ENCODE measurements around the gene ABCG5.

ABCG5 gene

DNA sequence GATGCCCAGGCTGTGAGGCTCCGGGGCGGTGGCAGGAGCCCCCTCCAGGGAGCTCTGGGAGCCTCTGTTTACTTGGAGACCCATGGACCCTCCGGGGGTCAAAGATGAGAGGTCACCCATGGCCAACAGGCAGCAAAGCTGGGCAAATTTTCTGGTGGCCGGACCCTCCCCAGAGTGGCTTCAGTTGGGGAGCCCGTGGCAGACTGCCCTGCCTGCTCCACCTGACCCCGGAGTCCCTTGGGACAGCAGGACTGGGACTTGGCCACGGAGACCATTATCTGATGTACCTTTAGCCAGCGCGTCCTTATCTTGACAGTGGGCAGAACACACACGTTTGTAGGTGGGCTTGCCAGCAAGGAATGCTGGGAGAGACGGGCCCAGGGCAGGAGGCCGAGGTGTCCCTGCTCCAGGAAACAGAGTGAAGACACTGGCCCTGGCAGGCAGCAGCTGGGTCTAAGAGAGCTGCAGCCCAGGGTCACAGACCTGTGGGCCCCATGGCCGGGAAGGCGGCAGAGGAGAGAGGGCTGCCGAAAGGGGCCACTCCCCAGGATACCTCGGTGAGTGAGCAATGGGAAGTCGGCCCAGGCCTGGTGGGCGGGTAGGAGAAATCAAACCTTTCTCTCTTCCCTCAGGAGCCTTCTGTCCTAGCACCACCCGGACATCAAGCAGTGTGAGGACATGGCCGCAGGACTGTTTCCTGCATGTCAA lies at the start of gene ABCG5, which contains the start of gene ABCG8:
Gene ABCG5, minus strand, starts transcription at position 280 of the 708 bp plus-strand sequence. Its CDS starts 160 bp downstream, at position 120.
Gene ABCG8, plus strand, starts transcription at position 412 of the 708 bp plus-strand sequence. Its CDS starts 83 bp downstream, at position 495.
- DNase-seq, result no peak

GRCh38 chr2:43887176-43887575 lies 48.5 kb upstream of the ABCG5 start:
- DNase-seq, result no peak

DNA sequence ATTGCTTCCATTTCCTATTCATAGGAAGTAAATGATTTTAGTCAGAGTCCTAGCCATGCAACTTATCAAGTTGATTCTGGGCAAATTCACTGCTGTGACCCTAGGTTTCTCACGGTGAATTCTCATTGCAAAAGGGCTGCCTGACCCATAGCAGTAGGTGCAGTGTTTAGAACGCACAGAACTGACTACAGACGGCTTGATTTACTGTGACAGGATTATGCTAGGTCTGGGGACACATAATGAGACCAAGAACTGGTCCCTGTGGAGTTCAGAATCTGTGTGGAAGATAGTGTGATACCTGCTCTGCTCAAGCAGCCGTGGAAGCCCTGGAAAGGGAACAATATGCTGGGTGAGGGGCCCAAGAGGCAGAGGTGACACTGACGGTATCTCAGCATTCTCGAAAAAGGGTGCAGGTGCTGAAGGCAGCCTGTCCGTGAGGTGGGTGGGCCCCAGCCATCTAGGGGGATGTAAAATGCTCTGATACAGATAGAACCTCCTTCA lies 46.5 kb upstream of the ABCG5 start:
- no peak for DNase-seq

- no peak for DNase-seq
These were observed 46.0 kb upstream of the ABCG5 start for GRCh38 chr2:43884689-43885088.

DNA sequence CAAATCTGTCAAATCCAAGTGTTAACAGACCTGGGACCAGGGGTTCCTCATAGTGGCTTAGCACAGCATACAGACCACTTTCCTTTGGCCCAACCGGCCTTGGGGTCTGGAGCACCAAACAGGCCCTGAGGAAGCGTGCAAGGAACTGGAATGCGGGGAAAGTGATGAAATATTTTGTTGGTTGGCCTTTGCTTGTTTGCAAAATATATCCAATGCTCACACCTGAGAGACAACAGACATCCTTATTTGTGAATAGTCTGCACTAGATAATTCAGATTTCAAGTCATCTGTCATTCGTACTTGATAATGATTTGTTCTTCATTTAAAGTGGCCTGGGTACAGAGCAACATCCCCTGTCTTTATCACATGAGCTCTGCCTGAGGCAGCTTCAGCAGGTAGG lies 43.7 kb upstream of the ABCG5 start:
- DNase-seq, result no peak

DNA sequence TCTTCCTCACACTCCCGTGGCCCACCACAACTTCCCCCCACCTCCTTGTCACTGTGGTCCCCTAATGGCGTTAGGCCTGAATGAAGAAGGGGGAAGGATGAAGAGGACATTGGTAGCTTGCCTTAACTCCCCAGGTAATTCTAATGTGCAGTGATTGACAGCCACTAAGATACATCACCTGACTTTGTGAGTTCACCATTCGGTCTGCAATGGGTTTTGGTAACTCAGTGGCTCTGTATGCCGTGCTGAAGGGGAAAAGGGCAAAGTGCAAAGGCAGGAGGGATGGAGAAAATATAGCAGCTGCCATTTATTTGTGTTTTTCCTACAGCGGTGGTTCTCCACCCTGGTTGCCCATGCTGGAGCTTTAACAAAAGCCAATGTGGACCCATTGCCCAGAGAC lies 42.3 kb upstream of the ABCG5 start:
- DNase-seq, result no peak

DNA sequence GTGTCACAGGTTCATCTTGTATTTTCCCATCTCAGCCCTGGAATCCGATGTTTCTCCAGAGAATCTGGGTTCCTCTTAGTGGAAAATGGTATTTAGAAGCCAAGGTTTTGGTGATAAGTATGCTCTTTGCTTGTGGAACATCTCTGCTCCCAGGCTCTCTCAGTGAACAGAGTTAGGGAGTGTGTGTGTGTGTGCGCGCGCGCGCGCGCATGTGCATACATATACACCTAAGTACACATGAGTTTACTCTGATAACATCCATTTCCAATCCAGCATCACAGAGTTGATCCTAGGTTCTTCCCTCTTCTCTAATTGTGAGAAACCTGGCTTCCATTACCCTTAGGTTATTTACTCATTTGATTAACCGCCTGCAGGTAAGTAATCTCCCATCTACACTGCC lies 41.8 kb upstream of the ABCG5 start:
- no peak for DNase-seq

DNA sequence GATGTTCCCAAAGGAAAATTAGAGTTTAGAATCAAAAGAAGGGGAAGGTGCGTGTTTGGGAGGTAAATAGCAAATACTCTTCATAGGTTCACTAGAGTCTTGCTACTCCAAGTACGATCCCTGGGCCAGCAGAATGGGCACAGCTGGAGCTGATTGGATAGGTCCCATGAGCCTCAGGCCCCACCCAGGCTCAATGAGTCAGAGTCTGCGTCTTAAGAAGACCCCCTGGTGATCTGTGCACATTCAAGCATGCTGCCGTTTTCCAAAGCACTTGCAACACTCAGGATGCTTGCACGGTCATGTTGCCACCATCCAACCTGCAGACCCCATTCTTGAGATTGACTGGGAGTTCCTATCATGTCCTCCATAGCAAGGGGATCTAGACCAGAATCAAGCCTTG lies 40.6 kb upstream of the ABCG5 start:
- DNase-seq, result no peak

DNA sequence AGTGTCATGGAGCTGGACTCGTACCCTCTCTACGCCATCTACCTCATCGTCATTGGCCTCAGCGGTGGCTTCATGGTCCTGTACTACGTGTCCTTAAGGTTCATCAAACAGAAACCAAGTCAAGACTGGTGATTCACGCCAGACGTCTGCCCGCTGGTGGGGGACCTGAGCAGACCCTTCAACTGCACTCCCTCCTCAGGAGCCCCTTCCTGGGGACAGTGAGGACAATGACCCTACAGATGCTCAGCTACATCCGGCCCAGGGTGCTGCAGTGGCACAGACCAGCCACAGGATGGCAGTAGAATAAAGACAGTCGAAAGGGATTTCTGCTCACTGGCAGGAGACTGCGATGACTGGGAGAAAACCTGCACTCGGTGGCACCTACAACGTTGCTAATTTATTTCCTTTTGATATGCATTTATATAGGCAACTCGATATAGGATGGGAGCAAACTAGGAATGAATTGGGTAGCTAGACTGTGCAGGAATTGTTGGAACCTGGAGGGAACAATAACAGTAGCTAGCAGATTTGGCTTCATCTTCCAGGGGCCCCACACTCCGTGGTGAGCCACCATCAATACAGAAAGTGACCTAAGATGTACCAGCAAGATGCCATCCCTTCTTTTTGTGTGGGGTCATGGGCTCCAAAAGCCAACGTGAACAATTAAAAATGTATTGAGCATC lies 39.3 kb upstream of the ABCG5 start:
- DNase-seq, result peak; percentile 68

DNA sequence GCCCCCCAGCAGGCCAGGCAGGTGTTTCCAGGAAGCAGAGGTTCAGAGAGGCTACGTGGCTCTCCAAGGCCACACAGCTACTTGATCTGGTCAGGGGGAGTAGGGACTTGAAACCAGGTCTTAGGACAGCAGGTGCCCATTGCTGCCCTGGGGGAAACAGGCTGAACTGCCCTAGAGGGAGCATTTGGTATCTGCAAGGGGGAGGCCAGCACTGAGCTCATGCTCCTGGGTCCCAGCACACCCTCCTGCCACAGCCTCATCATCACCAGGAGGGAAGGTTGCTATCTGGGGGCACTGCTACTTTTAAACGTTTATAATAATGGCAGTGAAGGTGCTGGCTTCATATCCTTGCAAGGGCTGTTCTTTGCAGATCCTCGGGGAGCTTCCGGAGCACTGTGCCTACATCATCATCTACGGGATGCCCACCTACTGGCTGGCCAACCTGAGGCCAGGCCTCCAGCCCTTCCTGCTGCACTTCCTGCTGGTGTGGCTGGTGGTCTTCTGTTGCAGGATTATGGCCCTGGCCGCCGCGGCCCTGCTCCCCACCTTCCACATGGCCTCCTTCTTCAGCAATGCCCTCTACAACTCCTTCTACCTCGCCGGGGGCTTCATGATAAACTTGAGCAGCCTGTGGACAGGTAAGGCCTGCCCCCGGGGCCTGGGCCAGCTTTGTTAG lies 36.3 kb upstream of the ABCG5 start:
- no peak for DNase-seq

DNA sequence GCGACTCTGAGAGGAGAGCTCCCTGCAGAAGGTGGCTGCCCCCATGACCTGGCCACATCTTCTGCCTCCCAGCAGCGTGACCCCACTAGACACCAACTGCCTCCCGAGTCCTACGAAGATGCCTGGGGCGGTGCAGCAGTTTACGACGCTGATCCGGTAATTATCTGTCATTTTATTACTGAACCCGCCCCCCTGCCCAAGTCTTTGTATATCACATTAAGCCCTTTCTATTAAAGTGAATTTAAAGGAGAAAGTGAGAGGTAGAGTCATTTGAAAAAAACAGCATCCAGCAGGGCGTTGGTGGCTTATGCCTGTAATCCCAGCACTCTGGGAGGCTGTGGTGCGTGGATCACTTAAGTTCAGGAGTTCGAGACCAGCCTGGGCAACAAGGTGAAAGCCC lies 33.5 kb upstream of the ABCG5 start:
- DNase-seq, result no peak

DNA sequence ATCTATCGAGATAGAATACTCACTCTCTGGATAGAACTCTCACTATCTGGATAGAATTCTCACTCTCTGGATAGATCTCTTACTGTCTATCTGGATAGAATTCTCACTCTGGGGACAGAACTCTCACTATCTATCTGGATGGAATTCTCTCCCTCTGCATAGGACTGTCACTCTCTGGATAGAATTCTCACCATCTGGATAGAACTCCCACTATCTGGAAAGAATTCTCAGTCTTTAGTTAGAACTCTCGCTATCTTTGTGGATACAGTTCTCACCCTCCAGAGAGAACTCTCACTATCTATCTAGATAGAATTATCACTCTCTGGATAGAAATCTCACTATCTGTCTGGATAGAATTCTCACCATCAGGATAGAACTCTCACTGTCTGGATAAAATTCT lies 16.7 kb upstream of the ABCG5 start:
- DNase-seq, result no peak

DNA sequence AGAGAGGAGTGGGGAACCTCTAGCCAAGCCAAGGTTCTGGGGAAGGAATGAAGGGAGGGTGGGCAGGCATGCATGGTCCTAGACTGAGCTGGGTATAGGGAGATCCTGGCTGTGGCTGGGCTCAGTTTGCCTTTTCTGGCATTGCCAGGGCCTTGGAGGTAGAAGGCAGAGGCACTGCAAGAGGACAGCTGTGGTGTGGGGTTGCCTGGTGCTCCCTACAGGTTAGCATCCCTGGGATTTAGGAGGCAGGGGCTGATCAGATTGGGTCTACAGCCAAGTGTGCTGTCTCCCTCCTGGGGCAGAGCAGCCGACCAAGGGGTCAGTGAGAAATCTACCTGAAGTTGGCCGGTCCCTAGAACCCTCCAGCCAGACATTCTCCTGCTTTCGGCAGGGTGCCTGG lies 16.0 kb upstream of the ABCG5 start:
- no peak for DNase-seq

DNA sequence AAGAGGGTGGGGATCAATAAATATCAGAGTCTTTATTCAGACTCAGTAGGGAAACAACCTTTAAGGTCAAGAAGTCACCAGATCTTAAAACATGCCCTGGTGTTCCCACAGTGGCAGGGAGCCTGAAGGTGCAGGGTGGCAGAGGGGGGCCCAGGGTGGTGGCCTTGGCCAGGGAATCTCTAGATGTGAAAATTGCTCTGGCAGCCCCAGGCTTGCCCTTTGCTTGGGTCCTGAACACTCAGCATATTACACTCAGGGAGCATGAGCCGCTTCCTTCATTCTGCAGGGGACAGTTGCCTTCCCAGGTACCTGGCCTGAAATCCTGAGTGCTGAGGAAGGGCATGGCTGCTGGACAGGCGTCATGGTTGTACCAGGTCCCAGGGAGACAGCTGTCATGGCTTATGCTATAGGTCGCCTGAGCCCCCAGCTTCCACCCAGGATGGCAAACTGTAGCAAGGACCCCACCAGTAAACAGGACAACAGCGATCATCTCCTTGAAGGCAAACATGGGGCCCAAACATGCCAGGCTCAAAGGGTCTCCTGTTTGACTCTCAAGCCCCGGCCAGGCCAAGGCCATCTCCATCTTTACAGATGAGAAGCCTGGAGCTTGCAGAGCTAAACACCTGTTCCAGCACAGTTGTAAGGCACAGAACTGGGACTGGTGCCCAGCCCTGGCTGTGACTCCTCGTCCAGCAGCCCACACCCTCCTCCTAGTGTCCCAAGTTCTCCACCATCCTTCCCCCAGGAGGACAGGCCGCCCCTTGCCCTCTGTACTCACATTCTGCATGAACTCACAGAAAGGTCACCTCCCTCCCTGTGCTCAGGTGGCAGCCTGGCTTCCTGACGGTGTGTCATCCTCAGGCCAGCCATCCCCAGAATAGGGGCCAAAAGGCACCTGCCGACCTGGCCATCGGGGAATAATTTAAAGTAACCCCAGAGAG lies 14.8 kb upstream of the ABCG5 start:
- DNase-seq, result no peak

DNA sequence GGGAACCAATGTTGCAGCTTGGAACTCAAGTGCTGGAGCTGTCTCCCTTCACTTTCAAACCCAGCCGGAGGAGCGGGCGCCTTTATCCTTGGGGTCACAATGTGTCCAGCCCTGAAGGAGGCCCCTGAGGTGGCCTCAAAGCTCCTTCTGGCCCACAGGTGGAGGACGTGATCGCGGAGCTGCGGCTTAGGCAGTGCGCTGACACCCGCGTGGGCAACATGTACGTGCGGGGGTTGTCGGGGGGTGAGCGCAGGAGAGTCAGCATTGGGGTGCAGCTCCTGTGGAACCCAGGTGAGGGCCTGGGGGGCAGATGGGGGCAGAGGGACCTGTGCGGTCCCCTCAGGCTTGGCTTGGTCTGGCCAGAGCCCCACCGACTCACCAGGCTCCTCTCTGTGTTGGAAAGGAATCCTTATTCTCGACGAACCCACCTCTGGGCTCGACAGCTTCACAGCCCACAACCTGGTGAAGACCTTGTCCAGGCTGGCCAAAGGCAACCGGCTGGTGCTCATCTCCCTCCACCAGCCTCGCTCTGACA lies 13.6 kb upstream of the ABCG5 start:
- no peak for DNase-seq

GRCh38 chr2:43851011-43851980 lies 12.7 kb upstream of the ABCG5 start:
- no peak for DNase-seq

GRCh38 chr2:43848214-43848613 lies 9.6 kb upstream of the ABCG5 start:
- DNase-seq, result no peak

DNA sequence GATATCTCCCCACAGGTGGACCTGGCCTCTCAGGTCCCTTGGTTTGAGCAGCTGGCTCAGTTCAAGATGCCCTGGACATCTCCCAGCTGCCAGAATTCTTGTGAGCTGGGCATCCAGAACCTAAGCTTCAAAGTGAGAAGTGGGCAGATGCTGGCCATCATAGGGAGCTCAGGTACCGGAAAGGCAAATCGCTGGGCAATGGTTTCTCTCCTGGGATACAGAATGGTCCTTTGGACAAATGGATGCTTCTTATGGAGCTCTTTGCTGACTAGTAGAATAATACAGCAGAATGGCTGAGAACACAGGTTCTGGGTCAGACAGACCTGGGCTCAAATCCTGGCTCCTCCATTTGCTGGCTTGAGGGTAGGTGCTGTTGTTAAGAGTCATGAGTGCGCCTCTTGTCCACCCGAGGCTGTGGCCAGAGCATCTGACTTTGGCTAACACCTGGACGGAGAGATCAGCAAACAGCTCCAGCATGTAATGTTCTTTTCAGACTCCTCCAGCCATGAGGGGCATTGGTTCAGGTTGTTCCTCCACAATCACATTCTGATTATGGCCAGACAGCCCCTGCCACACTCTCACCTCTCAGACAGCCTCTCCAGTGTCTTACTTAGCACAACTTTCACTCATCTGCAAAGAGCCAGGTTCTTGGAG lies 7.6 kb upstream of the ABCG5 start:
- DNase-seq, result no peak

- DNase-seq, result no peak
These were observed 6.5 kb upstream of the ABCG5 start for GRCh38 chr2:43845181-43845580.

GRCh38 chr2:43842866-43843226 lies 4.2 kb upstream of the ABCG5 start:
- no peak for DNase-seq
